CD4-positive, CD25-positive, alpha-beta regulatory T cell (primary cell): Measurements from ENCODE around the gene MED15. TPM values are rescaled to one million over a fixed set of nuclear protein-coding genes. Genes with fewer than 3 reads are reported as not detected.

Experiments
- ATAC-seq, 2 donors: fragments of 150-1000 bp; cut with Tn5 transposase; one replicate each; pipeline ENCODE4 v1.10.0; 2021; ENCODE audit warnings: low read depth in 2 of 2, moderate number of reproducible peaks in 2 of 2, moderate library complexity in 1 of 2
- DNase-seq, 3 donors: peaks; one replicate each; pipeline versions ENCODE4 v3.0.0 to v3.0.0-alpha.2; 2012 to 2022; ENCODE audit warnings: mixed read lengths in 1 of 3
- H3K27ac ChIP-seq: one replicate; pipeline ENCODE4 v1.7.0; 2013; ENCODE audit warnings: mild to moderate bottlenecking, low read length; ENCODE audit not compliant: insufficient read depth, poor library complexity, severe bottlenecking
- H3K27me3 ChIP-seq: one replicate; pipeline ENCODE4 v1.7.0; 2013; ENCODE audit warnings: low read length; ENCODE audit not compliant: control insufficient read depth, insufficient read depth
- H3K36me3 ChIP-seq: one replicate; pipeline ENCODE4 v1.7.0; 2013; ENCODE audit warnings: mild to moderate bottlenecking, low read length, moderate library complexity; ENCODE audit not compliant: control insufficient read depth, insufficient read depth
- H3K4me1 ChIP-seq: 2 replicates; pipeline ENCODE4 v1.7.0; 2013; ENCODE audit warnings: mild to moderate bottlenecking, low read length; ENCODE audit not compliant: insufficient read depth, control insufficient read depth, poor library complexity, severe bottlenecking
- H3K4me3 ChIP-seq: one replicate; pipeline ENCODE4 v1.7.0; 2013; ENCODE audit warnings: low read depth, mild to moderate bottlenecking, low read length, moderate library complexity
- H3K9me3 ChIP-seq, 2 experiments: 1 replicate in 1 of 2; 2 replicates in 1 of 2; pipeline ENCODE4 v1.7.0; 2013; ENCODE audit warnings: low read length in 2 of 2, mild to moderate bottlenecking in 1 of 2, moderate library complexity in 1 of 2; ENCODE audit not compliant: control insufficient read depth in 2 of 2
- H3K27ac Mint-ChIP-seq, 3 donors: one replicate each; pipeline ENCODE4 v1.8.0; 2020 to 2022; ENCODE audit warnings: mild to moderate bottlenecking in 3 of 3, mixed read lengths in 3 of 3, moderate library complexity in 2 of 3
- H3K27me3 Mint-ChIP-seq: one replicate; pipeline ENCODE4 v1.8.0; 2022; ENCODE audit warnings: mild to moderate bottlenecking, mixed read lengths
- H3K36me3 Mint-ChIP-seq: one replicate; pipeline ENCODE4 v1.8.0; 2020; ENCODE audit warnings: mixed read lengths
- H3K4me1 Mint-ChIP-seq, 4 donors: one replicate each; pipeline ENCODE4 v1.8.0; 2020 to 2022; ENCODE audit warnings: mixed read lengths in 4 of 4, mild to moderate bottlenecking in 1 of 4
- H3K4me3 Mint-ChIP-seq, 4 donors: one replicate each; pipeline ENCODE4 v1.8.0; 2020 to 2022; ENCODE audit warnings: mild to moderate bottlenecking in 4 of 4, mixed read lengths in 4 of 4, moderate library complexity in 3 of 4
- H3K9me3 Mint-ChIP-seq, 7 donors: one replicate each; pipeline ENCODE4 v1.8.0; 2020 to 2022; ENCODE audit warnings: mixed read lengths in 7 of 7, mild to moderate bottlenecking in 3 of 7, moderate library complexity in 2 of 7
- polyA plus RNA-seq, 4 donors: library from polyadenylated mRNA; unstranded; fragments of 300-500 nt; fragmentation: Illumina TruSeq; gene quantifications; one replicate each; pipeline ENCODE4 v1.2.3, GENCODE V29; 2021
- total RNA-seq: library from RNA; stranded (reverse); gene quantifications from one replicate; pipeline ENCODE4 v1.2.3, GENCODE V29; 2022

Gene MED15
- total and polyA plus RNA-seq, 5 donors from 2014 or later: 35.1 to 397 (median 41.6) TPM

- no peaks in the 10 kb centered on the region for H3K9me3 Mint-ChIP-seq
- peaks cover 77% of the 10 kb centered on the region for H3K36me3 ChIP-seq
- H3K27me3 ChIP-seq: no peaks in the 10 kb centered on the region
- H3K4me1 Mint-ChIP-seq: peaks cover 0 to 26% (median 5%) of the 10 kb centered on the region in 4 donors
- ATAC-seq: no peak
- peaks cover 10% of the 10 kb centered on the region for H3K36me3 Mint-ChIP-seq
- H3K4me1 ChIP-seq: no peaks in the 10 kb centered on the region
- no peak overlapping the region for H3K27ac ChIP-seq
- H3K9me3 ChIP-seq: no peaks in the 10 kb centered on the region
- no peak overlapping the region for H3K4me3 Mint-ChIP-seq
- H3K4me3 ChIP-seq: no peak overlapping the region
- no peaks in the 10 kb centered on the region for H3K27me3 Mint-ChIP-seq
- no peak overlapping the region for H3K27ac Mint-ChIP-seq
- no peak for DNase-seq
Observed at GRCh38 chr22:20583471-20583922, 76.1 kb downstream of the MED15 start.

GRCh38 chr22:20584029-20584871, 76.8 kb downstream of the MED15 start:
- no peak overlapping the region for H3K27ac ChIP-seq
- no peaks in the 10 kb centered on the region for H3K27me3 ChIP-seq
- no peak overlapping the region for H3K4me3 ChIP-seq
- DNase-seq (no peak), ATAC-seq (no peak)
- peaks cover 10% of the 10 kb centered on the region for H3K36me3 Mint-ChIP-seq
- no peaks in the 10 kb centered on the region for H3K4me1 ChIP-seq
- H3K27ac Mint-ChIP-seq: peak overlapping the region in 2 of 3 donors; percentile 31 to 82
- H3K9me3 ChIP-seq: no peaks in the 10 kb centered on the region
- H3K4me1 Mint-ChIP-seq: peaks cover 0 to 19% (median 4%) of the 10 kb centered on the region in 4 donors
- no peaks in the 10 kb centered on the region for H3K27me3 Mint-ChIP-seq
- H3K4me3 Mint-ChIP-seq: no peak overlapping the region
- no peaks in the 10 kb centered on the region for H3K9me3 Mint-ChIP-seq
- H3K36me3 ChIP-seq: peaks cover 69% of the 10 kb centered on the region

GRCh38 chr22:20584872-20585638, 77.6 kb downstream of the MED15 start:
- no peak for ATAC-seq
- H3K4me3 Mint-ChIP-seq: no peak overlapping the region
- no peaks in the 10 kb centered on the region for H3K27me3 ChIP-seq
- peaks cover 0 to 12% (median 3%) of the 10 kb centered on the region in 4 donors for H3K4me1 Mint-ChIP-seq
- H3K36me3 ChIP-seq: peaks cover 61% of the 10 kb centered on the region
- DNase-seq: no peak
- no peaks in the 10 kb centered on the region for H3K9me3 ChIP-seq
- no peaks in the 10 kb centered on the region for H3K27me3 Mint-ChIP-seq
- H3K27ac ChIP-seq: peak overlapping the region; percentile 8
- H3K27ac Mint-ChIP-seq: peak overlapping the region in 1 of 3 donors; percentile 69
- no peak overlapping the region for H3K4me3 ChIP-seq
- no peaks in the 10 kb centered on the region for H3K4me1 ChIP-seq
- no peaks in the 10 kb centered on the region for H3K9me3 Mint-ChIP-seq
- H3K36me3 Mint-ChIP-seq: peaks cover 7% of the 10 kb centered on the region

GRCh38 chr22:20585639-20586402, 78.4 kb downstream of the MED15 start:
- H3K9me3 ChIP-seq: no peaks in the 10 kb centered on the region
- DNase-seq (no peak), ATAC-seq (no peak)
- H3K4me3 Mint-ChIP-seq: no peak overlapping the region
- no peaks in the 10 kb centered on the region for H3K4me1 ChIP-seq
- H3K27me3 ChIP-seq: no peaks in the 10 kb centered on the region
- peaks cover 54% of the 10 kb centered on the region for H3K36me3 ChIP-seq
- H3K4me1 Mint-ChIP-seq: peaks cover 0 to 5% (median under 1%) of the 10 kb centered on the region in 4 donors
- no peak overlapping the region for H3K27ac ChIP-seq
- no peaks in the 10 kb centered on the region for H3K9me3 Mint-ChIP-seq
- no peak overlapping the region for H3K4me3 ChIP-seq
- H3K36me3 Mint-ChIP-seq: peaks cover 7% of the 10 kb centered on the region
- H3K27me3 Mint-ChIP-seq: no peaks in the 10 kb centered on the region
- no peak overlapping the region for H3K27ac Mint-ChIP-seq

- Mint-ChIP-seq H3K4me1 (peaks cover 0 to 4% (median 2%) of the 10 kb centered on the region in 4 donors), H3K36me3 (peaks cover 7% of the 10 kb centered on the region), H3K4me3 (no peak overlapping the region), H3K9me3 (no peaks in the 10 kb centered on the region), H3K27me3 (no peaks in the 10 kb centered on the region), H3K27ac (no peak overlapping the region)
- no peaks in the 10 kb centered on the region for H3K27me3 ChIP-seq
- H3K36me3 ChIP-seq: peaks cover 51% of the 10 kb centered on the region
- no peak for DNase-seq
- no peaks in the 10 kb centered on the region for H3K4me1 ChIP-seq
- ATAC-seq: no peak
- H3K9me3 ChIP-seq: no peaks in the 10 kb centered on the region
- no peak overlapping the region for H3K27ac ChIP-seq
- H3K4me3 ChIP-seq: no peak overlapping the region
Observed at GRCh38 chr22:20586403-20586745, 79.0 kb downstream of the MED15 start.

GRCh38 chr22:20587206-20587958, 80.0 kb downstream of the MED15 start:
- Mint-ChIP-seq H3K9me3 (no peaks in the 10 kb centered on the region), H3K27ac (no peak overlapping the region), H3K27me3 (no peaks in the 10 kb centered on the region), H3K36me3 (peaks cover 7% of the 10 kb centered on the region), H3K4me3 (no peak overlapping the region), H3K4me1 (peaks cover 0 to 4% (median 2%) of the 10 kb centered on the region in 4 donors)
- DNase-seq (no peak), ATAC-seq (no peak)
- H3K4me3 ChIP-seq: no peak overlapping the region
- no peaks in the 10 kb centered on the region for H3K27me3 ChIP-seq
- H3K9me3 ChIP-seq: no peaks in the 10 kb centered on the region
- H3K27ac ChIP-seq: no peak overlapping the region
- H3K4me1 ChIP-seq: no peaks in the 10 kb centered on the region
- H3K36me3 ChIP-seq: peaks cover 42% of the 10 kb centered on the region
